T-helper 9 cell (primary cell): ENCODE results near the gene SET.
A peak's percentile ranks its signal among the peaks of the same experiment; 100 is the strongest.
"Not testable (repeated sequence)": the region's sequence is repeated elsewhere in the genome, so short reads cannot be mapped to it uniquely, and the experiment has no call there.

Experiments
- DNase-seq: peaks from one replicate; pipeline ENCODE4 v3.0.0-alpha.2; 2020
- total RNA-seq, 2 donors: gene quantifications; one replicate each; lab custom pipeline; 2026; lab: John Stamatoyannopoulos, UW

The SET gene, protein sequence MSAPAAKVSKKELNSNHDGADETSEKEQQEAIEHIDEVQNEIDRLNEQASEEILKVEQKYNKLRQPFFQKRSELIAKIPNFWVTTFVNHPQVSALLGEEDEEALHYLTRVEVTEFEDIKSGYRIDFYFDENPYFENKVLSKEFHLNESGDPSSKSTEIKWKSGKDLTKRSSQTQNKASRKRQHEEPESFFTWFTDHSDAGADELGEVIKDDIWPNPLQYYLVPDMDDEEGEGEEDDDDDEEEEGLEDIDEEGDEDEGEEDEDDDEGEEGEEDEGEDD
- 439 to 550 reads per million in 2 donors for total RNA-seq

GRCh38 chr9:128688501-128689292, at the start of gene SET:
Gene SET (plus strand): TSS chr9:128689222. CDS start chr9:128689583, 361 bp downstream.
- DNase-seq = peak; percentile 85

- DNase-seq = no peak
Observed at GRCh38 chr9:128640603-128641002, 48.4 kb upstream of the SET start.

DNA sequence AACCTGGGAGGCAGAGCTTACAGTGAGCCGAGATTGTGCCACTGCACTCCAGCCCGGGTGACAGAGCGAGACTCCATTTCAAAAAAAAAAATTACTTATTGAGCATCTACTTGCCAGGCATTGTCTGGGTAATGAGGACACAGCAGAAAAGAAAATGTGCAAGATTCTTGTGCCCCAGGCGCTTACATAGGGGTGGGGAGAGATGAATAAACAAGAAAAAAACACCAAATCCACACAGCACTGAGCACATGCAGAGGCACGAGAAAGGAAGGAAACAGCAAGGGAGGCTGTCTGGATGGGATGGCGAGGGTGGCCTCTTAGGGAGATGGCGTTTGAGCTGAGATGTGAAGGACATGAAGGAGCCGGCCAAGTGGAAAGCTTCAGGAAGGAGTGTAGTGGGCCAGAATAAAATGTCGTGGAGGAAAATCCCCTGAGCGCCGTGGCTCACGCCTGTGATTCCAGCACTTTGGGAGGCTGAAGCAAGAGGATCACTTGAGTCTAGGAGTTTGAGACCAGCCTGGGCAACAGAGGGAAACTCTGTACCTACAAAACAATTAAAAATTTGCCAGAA, 46.3 kb upstream of the SET start:
- no peak for DNase-seq

DNA sequence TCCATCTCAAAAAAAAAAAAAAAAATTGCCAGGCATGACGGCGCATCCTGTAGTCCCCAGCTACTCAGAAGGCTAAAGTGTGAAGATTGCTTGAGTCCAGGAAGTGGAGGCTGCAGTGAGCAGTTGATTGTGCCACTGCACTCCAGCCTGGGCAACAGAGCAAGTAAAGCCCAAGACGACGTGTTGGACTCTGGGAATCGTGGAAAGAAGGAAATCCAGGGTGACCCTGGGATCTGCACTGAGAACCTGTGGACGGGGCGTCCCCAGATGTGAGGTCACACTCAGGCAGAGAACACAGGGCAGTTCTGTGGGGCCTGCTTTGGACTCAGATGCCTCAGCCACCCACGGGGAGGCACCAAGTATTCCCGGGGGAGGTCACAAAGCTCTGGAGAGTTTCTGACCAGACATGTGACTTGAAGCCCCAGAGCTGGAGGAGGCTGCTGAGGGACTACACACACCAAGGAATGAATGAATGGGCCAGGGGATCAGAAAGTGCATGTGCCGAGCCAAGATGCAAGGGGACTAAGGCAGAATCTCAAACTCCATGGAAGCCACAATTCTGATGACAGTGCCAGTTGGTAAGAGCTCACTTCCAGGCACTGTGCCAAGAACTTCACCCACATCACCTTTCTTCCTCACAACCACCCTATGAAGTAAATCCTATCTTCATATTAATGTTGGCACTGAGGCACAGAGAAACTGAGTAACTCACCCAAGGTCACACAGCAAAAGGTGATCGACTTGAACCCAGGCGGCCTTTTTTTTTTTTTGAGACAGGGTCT, 45.3 kb upstream of the SET start:
- DNase-seq = no peak

DNA sequence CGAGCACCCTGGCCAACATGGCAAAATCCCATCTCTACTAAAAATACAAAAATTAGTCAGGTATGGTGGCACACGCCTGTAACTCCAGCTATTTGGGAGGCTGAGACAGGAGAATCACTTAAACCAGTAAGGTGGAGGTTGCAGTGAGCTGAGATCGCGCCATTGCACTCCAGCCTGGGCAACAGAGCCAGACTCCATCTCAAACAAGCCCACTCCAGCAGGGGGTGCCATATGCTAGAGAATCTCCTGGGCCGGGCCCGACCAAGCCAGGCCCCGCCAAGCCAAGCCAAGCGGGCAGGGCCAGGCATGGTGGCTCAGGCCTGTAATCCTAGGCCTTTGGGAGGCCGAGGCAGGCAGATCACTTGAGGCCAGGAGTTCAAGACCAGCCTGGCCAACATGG, 40.8 kb upstream of the SET start:
- peak; percentile 51 for DNase-seq

GRCh38 chr9:128651798-128652197, 37.2 kb upstream of the SET start:
- no peak for DNase-seq

GRCh38 chr9:128653908-128654307, 35.1 kb upstream of the SET start:
- DNase-seq = no peak

- no peak for DNase-seq
Observed at GRCh38 chr9:128654481-128654880, 34.5 kb upstream of the SET start.

DNA sequence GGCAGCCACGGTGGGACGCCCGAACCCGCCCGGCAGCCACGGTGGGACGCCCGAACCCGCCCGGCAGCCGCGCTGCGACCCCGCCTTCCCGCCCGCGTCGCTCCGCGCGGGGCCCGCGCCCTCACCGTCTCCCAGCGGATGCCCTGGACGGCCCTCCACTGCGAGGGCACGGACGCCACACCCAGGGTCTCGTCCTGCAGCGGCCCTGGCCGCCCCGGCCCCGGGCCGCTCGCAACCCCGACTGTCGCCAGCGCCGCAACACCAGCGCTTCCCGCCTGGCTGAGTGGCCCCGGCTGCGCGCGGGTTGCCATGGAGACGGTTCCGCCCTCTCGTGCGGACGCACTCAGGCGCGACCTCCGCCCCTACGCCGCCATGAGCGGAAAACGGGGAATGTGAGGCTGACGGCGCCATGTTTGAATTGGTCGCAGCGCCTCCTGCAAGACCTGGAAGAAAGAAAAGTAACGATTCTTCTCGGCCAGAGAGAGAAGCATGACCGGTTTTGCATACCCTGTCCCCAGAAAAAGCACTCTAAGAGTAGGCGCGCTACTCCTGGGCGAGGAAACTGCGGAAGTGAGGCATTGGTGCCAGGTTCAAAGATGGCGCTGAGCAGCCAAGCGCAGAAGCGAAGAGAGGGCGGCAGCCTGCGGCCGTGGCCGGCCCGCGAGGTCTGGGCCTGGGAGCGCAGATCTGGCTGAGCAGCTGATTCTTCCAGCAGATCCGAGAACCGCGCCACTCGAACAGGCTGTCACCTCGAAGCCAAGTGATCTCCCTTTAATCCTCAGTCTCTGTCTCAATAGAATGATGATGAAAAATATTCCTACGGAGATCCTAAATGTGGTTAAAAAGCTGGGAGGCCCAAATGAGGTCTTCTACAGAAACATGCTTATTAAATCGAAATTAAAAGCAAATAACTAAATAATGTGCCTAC, 32.3 kb upstream of the SET start, which contains the start of gene DYNC2I2:
Gene DYNC2I2 (minus strand): TSS at position 432 of the 928 bp plus-strand sequence. CDS start 121 bp downstream, at position 311.
- peak; percentile 96 for DNase-seq

DNA sequence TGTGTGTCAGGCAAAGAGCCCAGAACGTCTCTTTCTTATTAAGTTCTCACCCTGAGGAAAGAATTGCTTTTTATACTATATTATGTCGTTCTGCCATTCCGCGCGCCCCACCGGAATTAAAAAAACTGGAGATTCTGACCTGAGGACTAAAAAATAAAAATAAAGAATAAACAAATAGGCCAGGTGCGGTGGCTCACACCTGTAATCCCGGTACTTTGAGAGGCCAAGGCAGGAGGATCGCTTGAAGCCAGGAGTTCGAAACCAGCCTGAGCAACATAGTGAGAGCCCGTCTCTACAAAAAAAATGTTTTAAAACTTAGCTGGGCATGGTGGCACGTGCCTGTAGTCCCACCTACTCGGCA, 31.7 kb upstream of the SET start:
- no peak for DNase-seq

- no peak for DNase-seq
Observed at GRCh38 chr9:128657796-128658195, 31.2 kb upstream of the SET start.

DNA sequence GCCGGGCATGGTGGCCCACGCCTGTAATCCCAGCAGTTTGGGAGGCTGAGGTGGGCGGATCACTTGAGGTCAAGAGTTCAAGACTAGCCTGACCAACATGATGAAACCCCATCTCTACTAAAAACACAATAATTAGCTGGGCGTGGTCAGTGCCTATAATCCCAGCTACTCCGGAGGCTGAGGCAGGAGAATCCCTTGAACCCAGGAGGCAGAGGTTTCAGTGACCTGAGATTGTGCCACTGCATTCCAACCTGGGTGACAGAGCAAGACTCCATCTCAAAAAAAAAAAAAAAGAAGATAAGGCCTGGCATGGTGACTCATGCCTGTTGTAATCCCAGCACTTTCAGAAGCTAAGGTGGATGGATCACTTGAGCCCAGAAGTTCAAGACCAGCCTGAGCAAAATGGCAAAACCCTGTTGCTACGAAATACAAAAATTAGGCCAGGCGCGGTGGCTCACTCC, 22.5 kb upstream of the SET start:
- not testable (repeated sequence) for DNase-seq

DNA sequence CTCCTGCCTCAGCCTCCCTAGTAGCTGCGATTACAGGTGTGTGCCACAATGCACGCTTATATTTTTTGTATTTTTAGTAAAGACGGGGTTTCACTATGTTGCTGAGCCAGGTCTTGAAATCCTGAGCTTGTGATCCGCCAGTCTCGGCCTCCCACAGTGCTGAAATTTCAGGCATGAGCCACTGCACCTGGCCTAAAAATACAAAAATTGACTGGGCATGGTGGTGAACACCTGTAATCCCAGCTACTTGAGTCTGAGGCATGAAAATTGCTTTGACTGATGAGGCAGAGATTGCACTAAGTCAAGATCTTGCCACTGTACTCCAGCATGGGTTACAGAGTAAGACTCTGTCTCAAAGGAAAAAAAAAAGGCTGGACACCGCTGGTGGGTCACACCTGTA, 19.2 kb upstream of the SET start:
- DNase-seq = no peak

DNA sequence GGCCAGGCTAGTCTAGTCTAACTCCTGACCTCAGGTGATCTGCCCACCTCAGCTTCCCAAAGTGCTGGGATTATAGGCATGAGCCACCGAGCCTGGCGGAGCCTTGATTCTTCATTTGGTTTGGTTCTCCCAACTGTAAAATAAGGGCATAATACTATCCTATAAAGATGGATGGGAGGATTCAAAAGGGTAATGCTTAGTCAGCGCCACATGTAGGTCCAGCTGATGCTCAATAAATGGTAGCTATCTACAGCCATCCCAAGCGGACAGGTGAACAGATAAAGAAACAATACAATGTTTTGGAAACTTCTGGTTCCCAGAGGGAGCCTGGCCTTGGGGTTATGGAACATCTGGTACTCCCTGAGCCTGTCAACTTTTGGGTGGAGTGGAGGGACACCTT, 13.6 kb upstream of the SET start:
- DNase-seq = no peak

DNA sequence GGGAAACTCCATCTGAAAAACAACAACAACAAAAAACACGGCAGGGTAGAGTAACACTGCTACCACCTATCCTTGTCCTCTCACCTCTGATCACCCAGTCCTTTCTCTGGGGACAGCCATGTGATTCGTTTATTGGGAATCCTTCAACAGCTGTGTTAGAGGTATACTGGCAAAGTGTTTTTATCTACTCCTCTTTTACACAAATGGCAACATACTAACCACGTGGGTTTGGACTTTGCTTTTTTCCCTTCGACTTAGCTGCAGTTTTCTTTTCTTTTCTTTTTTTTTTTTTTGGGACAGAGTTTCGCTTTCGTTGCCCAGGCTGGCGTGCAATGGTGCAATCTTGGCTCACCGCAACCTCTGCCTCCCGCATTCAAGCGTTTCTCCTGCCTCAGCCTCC, 11.2 kb upstream of the SET start:
- no peak for DNase-seq

DNA sequence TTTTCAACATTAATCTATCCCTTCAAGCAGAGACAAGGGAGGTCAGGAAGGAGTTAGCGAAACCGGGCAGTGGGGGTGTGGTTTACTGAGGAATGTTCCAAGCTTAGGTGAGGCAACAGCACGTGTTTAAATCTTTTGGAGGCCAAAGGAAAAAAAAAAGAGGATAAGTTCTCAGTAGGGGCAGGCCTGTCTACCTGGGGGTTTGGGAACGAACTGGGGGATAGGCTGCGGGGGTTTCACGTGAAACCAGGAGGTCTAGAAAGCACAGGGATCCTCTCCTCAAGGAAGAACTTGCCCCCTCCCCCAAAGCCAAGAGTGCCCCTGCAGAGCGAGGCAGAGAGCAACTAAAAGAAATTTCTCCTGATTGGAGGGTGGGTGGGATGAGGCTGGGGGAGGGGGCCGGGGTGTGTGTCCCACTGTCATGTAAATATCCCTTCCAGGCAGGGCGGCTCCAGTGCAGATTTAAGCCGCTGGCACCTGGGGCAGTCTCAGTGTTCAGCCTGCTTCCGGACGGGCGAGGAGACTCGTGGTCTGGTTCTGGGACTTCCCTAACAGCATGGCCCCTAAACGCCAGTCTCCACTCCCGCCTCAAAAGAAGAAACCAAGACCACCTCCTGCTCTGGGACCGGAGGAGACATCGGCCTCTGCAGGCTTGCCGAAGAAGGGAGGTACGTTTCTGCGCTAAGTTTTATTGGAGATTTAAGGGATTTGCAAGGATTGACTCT, 5.5 kb upstream of the SET start:
- peak; percentile 9 for DNase-seq

- no peak for DNase-seq
Observed at GRCh38 chr9:128684065-128684324, 5.0 kb upstream of the SET start.

GRCh38 chr9:128684325-128685199, 4.5 kb upstream of the SET start:
- peak; percentile 64 for DNase-seq

GRCh38 chr9:128685636-128686489, 3.2 kb upstream of the SET start:
- no peak for DNase-seq
